ENCODE results near the gene NAALADL1.

Gene NAALADL1

GRCh38 chr11:65058419-65059054 lies at the start of gene NAALADL1:
NAALADL1 (minus strand) TSS chr11:65058553; CDS start chr11:65058521, 32 bp downstream.
- no peak for DNase-seq

- DNase-seq: no peak
These were observed 49.6 kb upstream of the NAALADL1 start for GRCh38 chr11:65107751-65108468.

GRCh38 chr11:65107078-65107477 lies 48.7 kb upstream of the NAALADL1 start:
- no peak for DNase-seq

- DNase-seq: peak; percentile 20
These were observed 46.3 kb upstream of the NAALADL1 start for GRCh38 chr11:65104628-65105027.

GRCh38 chr11:65103476-65103875 lies 45.1 kb upstream of the NAALADL1 start:
- no peak for DNase-seq

- DNase-seq: peak; percentile 82
These were observed 44.1 kb upstream of the NAALADL1 start for GRCh38 chr11:65102142-65103095.

GRCh38 chr11:65100674-65101350 lies 42.5 kb upstream of the NAALADL1 start:
- DNase-seq: no peak

- DNase-seq: no peak
These were observed 38.6 kb upstream of the NAALADL1 start for GRCh38 chr11:65096926-65097325.

- peak; percentile 90 for DNase-seq
These were observed 37.8 kb upstream of the NAALADL1 start, which contains the start of gene VPS51 for GRCh38 chr11:65095974-65096806. VPS51 (plus strand) TSS chr11:65096214; CDS start chr11:65096251, 37 bp downstream.

- no peak for DNase-seq
These were observed 37.1 kb upstream of the NAALADL1 start for GRCh38 chr11:65095427-65095826.

GRCh38 chr11:65090628-65091027 lies 32.3 kb upstream of the NAALADL1 start:
- peak; percentile 38 for DNase-seq

- no peak for DNase-seq
These were observed 31.3 kb upstream of the NAALADL1 start for GRCh38 chr11:65089621-65090020.

- no peak for DNase-seq
These were observed 29.5 kb upstream of the NAALADL1 start for GRCh38 chr11:65087827-65088226.

GRCh38 chr11:65087216-65087615 lies 28.9 kb upstream of the NAALADL1 start:
- DNase-seq: no peak

- no peak for DNase-seq
These were observed 28.5 kb upstream of the NAALADL1 start for GRCh38 chr11:65086809-65087208.

- no peak for DNase-seq
These were observed 27.1 kb upstream of the NAALADL1 start for GRCh38 chr11:65085446-65085845.

- no peak for DNase-seq
These were observed 26.4 kb upstream of the NAALADL1 start for GRCh38 chr11:65084598-65085375.

GRCh38 chr11:65083834-65084597 lies 25.7 kb upstream of the NAALADL1 start, which contains the start of the genes CDCA5 and ZFPL1:
CDCA5 (minus strand) TSS chr11:65084040; CDS start chr11:65083978, 62 bp downstream.
ZFPL1 (plus strand) TSS chr11:65084222; CDS start chr11:65084699, 477 bp downstream.
- peak; percentile 97 for DNase-seq

GRCh38 chr11:65083134-65083833 lies 24.9 kb upstream of the NAALADL1 start:
- no peak for DNase-seq

All from midbrain (tissue), 1 donor.